Fibroblast of lung (primary cell): ENCODE results near the gene CEP128. TPM values are rescaled to one million over a fixed set of nuclear protein-coding genes. Genes with fewer than 3 reads are reported as not detected.

ENCODE experiments used
- DNase-seq, 2 donors: peaks; one replicate each; pipeline versions ENCODE4 v3.0.0 to v3.0.0-alpha.2; 2010; ENCODE audit warnings: low read depth in 2 of 2
- H2AFZ ChIP-seq: 2 replicates; pipeline ENCODE4 v1.5.1; 2012; ENCODE audit warnings: low read length, control low read depth, inconsistent platforms
- H3K27ac ChIP-seq: 2 replicates; pipeline ENCODE4 v1.5.1; 2011; ENCODE audit warnings: low read length, control low read depth; ENCODE audit not compliant: insufficient read depth
- H3K27me3 ChIP-seq: 2 replicates; pipeline ENCODE4 v1.5.1; 2011; ENCODE audit warnings: mild to moderate bottlenecking, low read length; ENCODE audit not compliant: control insufficient read depth, insufficient read depth
- H3K36me3 ChIP-seq: 2 replicates; pipeline ENCODE4 v1.5.1; 2011; ENCODE audit warnings: low read length; ENCODE audit not compliant: control insufficient read depth, insufficient read depth
- H3K4me1 ChIP-seq: 2 replicates; pipeline ENCODE4 v1.5.1; 2011; ENCODE audit warnings: low read length; ENCODE audit not compliant: control insufficient read depth, insufficient read depth; ENCODE audit errors: extremely low read depth
- H3K4me2 ChIP-seq: 2 replicates; pipeline ENCODE4 v1.5.1; 2011; ENCODE audit warnings: low read length, control low read depth; ENCODE audit not compliant: insufficient read depth; ENCODE audit errors: extremely low read depth
- H3K4me3 ChIP-seq, 4 experiments: fragments of 200-600 bp in 1 of 4; sonication (generic) in 1 of 4; replicated peaks in 1 of 4; 2 replicates each; pipeline ENCODE4 v1.5.1; 2011 to 2016; ENCODE audit warnings: low read length in 4 of 4, low read depth in 3 of 4, mild to moderate bottlenecking in 3 of 4, control low read depth in 2 of 4, inconsistent platforms in 1 of 4, mixed read lengths in 1 of 4; ENCODE audit not compliant: insufficient read depth in 1 of 4; ENCODE audit errors: control extremely low read depth in 1 of 4
- H3K79me2 ChIP-seq: 2 replicates; pipeline ENCODE4 v1.5.1; 2012; ENCODE audit warnings: mild to moderate bottlenecking, low read length, inconsistent platforms; ENCODE audit not compliant: control insufficient read depth, insufficient read depth
- H3K9ac ChIP-seq: 2 replicates; pipeline ENCODE4 v1.5.1; 2011; ENCODE audit warnings: mild to moderate bottlenecking, low read length, control low read depth; ENCODE audit not compliant: insufficient read depth
- H3K9me3 ChIP-seq: 2 replicates; pipeline ENCODE4 v1.5.1; 2012; ENCODE audit warnings: low read depth, low read length; ENCODE audit not compliant: control insufficient read depth, insufficient read depth
- H4K20me1 ChIP-seq: 2 replicates; pipeline ENCODE4 v1.5.1; 2011; ENCODE audit warnings: low read length; ENCODE audit not compliant: control insufficient read depth, insufficient read depth; ENCODE audit errors: extremely low read depth
- CTCF ChIP-seq, 2 donors: IDR thresholded peaks in 1 of 2; conservative IDR thresholded peaks in 1 of 2; 1 replicate in 1 of 2; 2 replicates in 1 of 2; pipeline ENCODE4 v1.5.1; 2011 to 2012; ENCODE audit warnings: low read length in 2 of 2, control low read depth in 1 of 2, inconsistent platforms in 1 of 2, low read depth in 1 of 2, mild to moderate bottlenecking in 1 of 2
- EZH2 ChIP-seq: IDR thresholded peaks from 2 replicates; pipeline ENCODE4 v1.5.1; 2012; ENCODE audit warnings: low read length, control low read depth, mild to moderate bottlenecking; ENCODE audit errors: missing control alignments
- polyA plus RNA-seq, 2 donors: library from polyadenylated mRNA; depleted of rRNA in 1 of 2; stranded (reverse) in 1 of 2; unstranded in 1 of 2; fragments of >200 nt; gene quantifications; 2 replicates each; pipeline ENCODE4 v1.2.1, GENCODE V29; 2011 to 2012; ENCODE audit warnings: missing spikeins in 1 of 2
- total RNA-seq: library from RNA; depleted of rRNA; stranded (reverse); fragments of >200 nt; gene quantifications from 2 replicates; pipeline ENCODE4 v1.2.1, GENCODE V29; 2014

CEP128 gene
- total and polyA plus RNA-seq, 2 donors (not counting 1 experiment from before 2014, with no cell fraction given), result 1.3 to 7.8 TPM

- Histone ChIP-seq H2AFZ (no peak overlapping the region), H4K20me1 (no peaks in the 10 kb centered on the region), H3K4me1 (no peaks in the 10 kb centered on the region), H3K9me3 (no peaks in the 10 kb centered on the region), H3K79me2 (no peaks in the 10 kb centered on the region), H3K27me3 (no peaks in the 10 kb centered on the region), H3K4me2 (no peak overlapping the region), H3K27ac (no peak overlapping the region), H3K36me3 (no peaks in the 10 kb centered on the region), H3K4me3 (no peak overlapping the region), H3K9ac (no peak overlapping the region)
- DNase-seq, result no peak
- TF ChIP-seq CTCF (conservative IDR thresholded peaks at IDR 0.05 in 1 of 2, IDR thresholded peaks at IDR 0.05 in 1 of 2; ENCODE audit: low read depth in 1 of 2, low read length in 2 of 2), result no peak
- TF ChIP-seq EZH2, result no peak
Measured at GRCh38 chr14:80465546-80466220, 475.9 kb downstream of the CEP128 start.

- H3K4me1 ChIP-seq, result no peaks in the 10 kb centered on the region
- H3K27me3 ChIP-seq, result no peaks in the 10 kb centered on the region
- TF ChIP-seq CTCF (conservative IDR thresholded peaks at IDR 0.05 in 1 of 2, IDR thresholded peaks at IDR 0.05 in 1 of 2; ENCODE audit: low read depth in 1 of 2, low read length in 2 of 2), result no peak
- no peak for TF ChIP-seq EZH2
- H3K79me2 ChIP-seq, result no peaks in the 10 kb centered on the region
- no peak overlapping the region for H3K27ac ChIP-seq
- DNase-seq, result no peak
- no peak overlapping the region for H2AFZ ChIP-seq
- no peak overlapping the region for H3K4me2 ChIP-seq
- no peaks in the 10 kb centered on the region for H3K36me3 ChIP-seq
- no peaks in the 10 kb centered on the region for H4K20me1 ChIP-seq
- no peaks in the 10 kb centered on the region for H3K9me3 ChIP-seq
- H3K4me3 ChIP-seq, result no peak overlapping the region
- H3K9ac ChIP-seq, result no peak overlapping the region
Measured at GRCh38 chr14:80464531-80465149, 476.9 kb downstream of the CEP128 start.

GRCh38 chr14:80456209-80456608, 485.3 kb downstream of the CEP128 start:
- no peaks in the 10 kb centered on the region for H3K9me3 ChIP-seq
- TF ChIP-seq EZH2 (no peak), CTCF (conservative IDR thresholded peaks at IDR 0.05 in 1 of 2, IDR thresholded peaks at IDR 0.05 in 1 of 2; ENCODE audit: low read depth in 1 of 2, low read length in 2 of 2) (no peak)
- H3K79me2 ChIP-seq, result no peaks in the 10 kb centered on the region
- no peak overlapping the region for H3K9ac ChIP-seq
- H2AFZ ChIP-seq, result no peak overlapping the region
- no peaks in the 10 kb centered on the region for H3K27me3 ChIP-seq
- no peaks in the 10 kb centered on the region for H3K36me3 ChIP-seq
- no peaks in the 10 kb centered on the region for H4K20me1 ChIP-seq
- H3K4me1 ChIP-seq, result no peaks in the 10 kb centered on the region
- no peak overlapping the region for H3K27ac ChIP-seq
- peak; percentile 34 to 65 for DNase-seq
- H3K4me2 ChIP-seq, result no peak overlapping the region
- H3K4me3 ChIP-seq, result no peak overlapping the region
